Neuronal stem cell (in vitro differentiated cells): ENCODE results near the gene H6PD.
A peak's percentile ranks its signal among the peaks of the same experiment; 100 is the strongest.

Source experiments
- DNase-seq: peaks from one replicate; pipeline ENCODE4 v3.0.0-alpha.2; 2013; ENCODE audit warnings: low spot score
- H2AFZ ChIP-seq: one replicate; pipeline ENCODE4 v1.6.1; 2013; ENCODE audit warnings: mild to moderate bottlenecking, low read length, inconsistent platforms
- H2AK5ac ChIP-seq: 2 replicates; pipeline ENCODE4 v1.6.1; 2013; ENCODE audit warnings: low read depth, mild to moderate bottlenecking, inconsistent platforms, low read length, moderate library complexity, mixed read lengths
- H2BK120ac ChIP-seq: 2 replicates; pipeline ENCODE4 v1.6.1; 2013; ENCODE audit warnings: low read depth, mild to moderate bottlenecking, inconsistent platforms, low read length, moderate library complexity, mixed read lengths
- H2BK12ac ChIP-seq: one replicate; pipeline ENCODE4 v1.6.1; 2013; ENCODE audit warnings: low read length, inconsistent platforms
- H2BK15ac ChIP-seq: 2 replicates; pipeline ENCODE4 v1.6.1; 2013; ENCODE audit warnings: mild to moderate bottlenecking, low read length, inconsistent platforms, mixed read lengths
- H2BK5ac ChIP-seq: one replicate; pipeline ENCODE4 v1.6.1; 2013; ENCODE audit warnings: inconsistent platforms, mild to moderate bottlenecking, low read length, moderate library complexity
- H3K14ac ChIP-seq: one replicate; pipeline ENCODE4 v1.6.1; 2013; ENCODE audit warnings: low read length, inconsistent platforms
- H3K18ac ChIP-seq: 2 replicates; pipeline ENCODE4 v1.6.1; 2013; ENCODE audit warnings: low read length, inconsistent platforms
- H3K23ac ChIP-seq: 2 replicates; pipeline ENCODE4 v1.6.1; 2013; ENCODE audit warnings: low read depth, mild to moderate bottlenecking, mixed read lengths, low read length, inconsistent platforms; ENCODE audit not compliant: poor library complexity
- H3K27ac ChIP-seq: replicated peaks from 3 replicates; pipeline ENCODE4 v1.5.1; 2013; ENCODE audit warnings: low read length, inconsistent platforms
- H3K27me3 ChIP-seq, 3 experiments: 2 replicates each; pipeline ENCODE4 v1.6.1; 2013; ENCODE audit warnings: low read length in 3 of 3, mild to moderate bottlenecking in 2 of 3, inconsistent platforms in 1 of 3, low read depth in 1 of 3, mixed read lengths in 1 of 3, moderate library complexity in 1 of 3; ENCODE audit not compliant: control insufficient read depth in 3 of 3, insufficient read depth in 3 of 3
- H3K36me3 ChIP-seq, 2 donors: replicated peaks in 1 of 2; 2 replicates each; pipeline ENCODE4 v1.6.1; 2013; ENCODE audit warnings: low read length in 2 of 2; ENCODE audit not compliant: control insufficient read depth in 2 of 2, insufficient read depth in 2 of 2
- H3K4ac ChIP-seq: 2 replicates; pipeline ENCODE4 v1.6.1; 2013; ENCODE audit warnings: inconsistent platforms, mild to moderate bottlenecking, low read length, moderate library complexity
- H3K4me1 ChIP-seq, 2 donors: 1 replicate in 1 of 2; 2 replicates in 1 of 2; pipeline ENCODE4 v1.6.1; 2013; ENCODE audit warnings: low read length in 2 of 2, low read depth in 1 of 2; ENCODE audit not compliant: control insufficient read depth in 2 of 2, insufficient read depth in 1 of 2
- H3K4me2 ChIP-seq: one replicate; pipeline ENCODE4 v1.6.1; 2013; ENCODE audit warnings: mild to moderate bottlenecking, low read length, inconsistent platforms; ENCODE audit not compliant: insufficient read depth, poor library complexity, severe bottlenecking
- H3K4me3 ChIP-seq, 2 donors: 2 replicates each; pipeline ENCODE4 v1.5.1; 2013; ENCODE audit warnings: low read length in 2 of 2, mild to moderate bottlenecking in 2 of 2, inconsistent platforms in 1 of 2, moderate library complexity in 1 of 2
- H3K79me1 ChIP-seq: one replicate; pipeline ENCODE4 v1.6.1; 2013; ENCODE audit warnings: low read depth, mild to moderate bottlenecking, inconsistent platforms, low read length, moderate library complexity
- H3K9ac ChIP-seq: one replicate; pipeline ENCODE4 v1.6.1; 2013; ENCODE audit warnings: mild to moderate bottlenecking, low read depth, low read length, inconsistent platforms; ENCODE audit not compliant: poor library complexity
- H3K9me3 ChIP-seq, 2 donors: replicated peaks in 1 of 2; 2 replicates each; pipeline versions ENCODE3 to v1.6.1; 2013; ENCODE audit warnings: low read length in 2 of 2, mild to moderate bottlenecking in 2 of 2, inconsistent platforms in 1 of 2, low read depth in 1 of 2, mixed read lengths in 1 of 2, moderate library complexity in 1 of 2; ENCODE audit not compliant: control insufficient read depth in 2 of 2, insufficient read depth in 1 of 2
- H4K8ac ChIP-seq: one replicate; pipeline ENCODE4 v1.6.1; 2013; ENCODE audit warnings: low read depth, mild to moderate bottlenecking, inconsistent platforms, low read length, moderate library complexity
- H4K91ac ChIP-seq: one replicate; pipeline ENCODE4 v1.6.1; 2013; ENCODE audit warnings: low read length, low read depth, mild to moderate bottlenecking, inconsistent platforms; ENCODE audit not compliant: poor library complexity
- WGBS, 2 donors: extraction: QIAGEN DNeasy Blood & Tissue Kit; methylation state at CpG; one replicate each; pipeline ENCODE4 v1.1.7; 2013; ENCODE audit warnings: missing lambda C conversion rate in 2 of 2, mixed read lengths in 1 of 2; ENCODE audit not compliant: insufficient read length in 2 of 2, insufficient replicate concordance in 1 of 2; ENCODE audit errors: extremely low coverage in 2 of 2; 5-methylcytosine and 5-hydroxymethylcytosine counted together

H6PD gene

GRCh38 chr1:9302745-9303524, 68.4 kb downstream of the H6PD start:
- no peak for DNase-seq
- H3K4me3 ChIP-seq, result no peak overlapping the region

GRCh38 chr1:9303916-9304315, 69.3 kb downstream of the H6PD start:
- Histone ChIP-seq H3K4me1 (no peaks in the 10 kb centered on the region), H4K91ac (no peak overlapping the region), H3K23ac (no peak overlapping the region), H3K14ac (no peak overlapping the region), H4K8ac (no peak overlapping the region), H2BK120ac (no peak overlapping the region), H3K36me3 (no peaks in the 10 kb centered on the region), H2BK5ac (no peak overlapping the region), H3K18ac (no peak overlapping the region), H3K4me3 (no peak overlapping the region), H3K27me3 (peaks cover 0 to 57% (median 0%) of the 10 kb centered on the region in 3 experiments), H2BK12ac (no peak overlapping the region), H3K4me2 (no peak overlapping the region), H3K9me3 (no peaks in the 10 kb centered on the region), H3K4ac (no peak overlapping the region), H3K9ac (no peak overlapping the region), H3K27ac (no peak overlapping the region), H2AK5ac (no peak overlapping the region), H3K79me1 (peaks cover 6% of the 10 kb centered on the region), H2AFZ (no peak overlapping the region), H2BK15ac (no peak overlapping the region)
- DNase-seq, result no peak
- WGBS, 2 donors, result no CpG with 5 or more reads among the region's 6 CpGs

More at GRCh38 chr1:9302745-9303524, 68.4 kb downstream of the H6PD start:
- Histone ChIP-seq H3K9ac (no peak overlapping the region), H3K79me1 (peaks cover 6% of the 10 kb centered on the region), H2AK5ac (no peak overlapping the region), H3K4ac (no peak overlapping the region), H3K27me3 (peaks cover 0 to 48% (median 0%) of the 10 kb centered on the region in 3 experiments), H2BK15ac (no peak overlapping the region), H2BK12ac (no peak overlapping the region), H3K36me3 (no peaks in the 10 kb centered on the region), H3K18ac (no peak overlapping the region), H2BK120ac (no peak overlapping the region), H2AFZ (no peak overlapping the region), H3K27ac (no peak overlapping the region), H3K14ac (no peak overlapping the region), H3K4me2 (no peak overlapping the region), H3K4me1 (no peaks in the 10 kb centered on the region), H4K8ac (no peak overlapping the region), H3K23ac (no peak overlapping the region), H3K9me3 (no peaks in the 10 kb centered on the region), H2BK5ac (no peak overlapping the region), H4K91ac (no peak overlapping the region)
- WGBS, 2 donors, result no CpG with 5 or more reads among the region's 9 CpGs

GRCh38 chr1:9305216-9305615, 70.6 kb downstream of the H6PD start:
- Histone ChIP-seq H3K4ac (no peak overlapping the region), H3K36me3 (no peaks in the 10 kb centered on the region)
- DNase-seq, result no peak

GRCh38 chr1:9306006-9306405, 71.4 kb downstream of the H6PD start:
- H2AFZ ChIP-seq, result no peak overlapping the region
- H4K8ac ChIP-seq, result no peak overlapping the region
- DNase-seq, result no peak
- H3K23ac ChIP-seq, result no peak overlapping the region
- no peak overlapping the region for H2BK12ac ChIP-seq
- no CpG with 5 or more reads among the region's 14 CpGs for WGBS, 2 donors
- H3K4me3 ChIP-seq, result no peak overlapping the region
- peaks cover 0 to 50% (median 0%) of the 10 kb centered on the region in 3 experiments for H3K27me3 ChIP-seq
- H2BK120ac ChIP-seq, result no peak overlapping the region
- H3K4me1 ChIP-seq, result no peaks in the 10 kb centered on the region
- H3K4ac ChIP-seq, result no peak overlapping the region
- H2BK15ac ChIP-seq, result no peak overlapping the region
- H3K18ac ChIP-seq, result no peak overlapping the region
- no peak overlapping the region for H3K14ac ChIP-seq
- no peaks in the 10 kb centered on the region for H3K36me3 ChIP-seq
- no peak overlapping the region for H2AK5ac ChIP-seq
- peaks cover 6% of the 10 kb centered on the region for H3K79me1 ChIP-seq
- H3K9me3 ChIP-seq, result no peaks in the 10 kb centered on the region
- H2BK5ac ChIP-seq, result peak overlapping the region; percentile 55
- H3K27ac ChIP-seq, result no peak overlapping the region
- no peak overlapping the region for H3K4me2 ChIP-seq
- no peak overlapping the region for H4K91ac ChIP-seq
- H3K9ac ChIP-seq, result no peak overlapping the region

More at GRCh38 chr1:9305216-9305615, 70.6 kb downstream of the H6PD start:
- H3K9ac ChIP-seq, result no peak overlapping the region
- H3K4me1 ChIP-seq, result no peaks in the 10 kb centered on the region
- peak overlapping the region; percentile 45 for H2BK15ac ChIP-seq
- H3K9me3 ChIP-seq, result no peaks in the 10 kb centered on the region
- H4K91ac ChIP-seq, result no peak overlapping the region
- H2BK120ac ChIP-seq, result no peak overlapping the region
- H2AK5ac ChIP-seq, result no peak overlapping the region
- no peak overlapping the region for H3K14ac ChIP-seq
- no peak overlapping the region for H3K4me2 ChIP-seq
- H3K79me1 ChIP-seq, result peaks cover 6% of the 10 kb centered on the region
- H2AFZ ChIP-seq, result no peak overlapping the region
- no peak overlapping the region for H3K18ac ChIP-seq
- H3K27ac ChIP-seq, result no peak overlapping the region
- H2BK12ac ChIP-seq, result no peak overlapping the region
- H3K27me3 ChIP-seq, result peaks cover 0 to 57% (median 0%) of the 10 kb centered on the region in 3 experiments
- H2BK5ac ChIP-seq, result no peak overlapping the region
- H4K8ac ChIP-seq, result no peak overlapping the region
- WGBS, 2 donors, result no CpG with 5 or more reads among the region's 14 CpGs
- peak overlapping the region; percentile 34 for H3K23ac ChIP-seq
- H3K4me3 ChIP-seq, result no peak overlapping the region
